ENCODE results near the gene TP53TG5. TPM values are rescaled to one million over a fixed set of nuclear protein-coding genes. Genes with fewer than 3 reads are reported as not detected.

TP53TG5 gene
- total RNA-seq, 1 experiment from 2014 or later = not detected

GRCh38 chr20:45423700-45424099 is 45.6 kb upstream of the TP53TG5 start:
- DNase-seq (ENCODE audit: low read depth, low spot score) (no peak), ATAC-seq (no peak)
- Histone ChIP-seq H3K4me1 (ENCODE audit: control insufficient read depth, insufficient read depth, low read length) (peaks cover 15% of the 10 kb centered on the region), H3K36me3 (ENCODE audit: control insufficient read depth, insufficient read depth, low read length) (peaks cover 14% of the 10 kb centered on the region), H3K9me3 (ENCODE audit: control insufficient read depth, insufficient read depth, low read depth, low read length) (no peaks in the 10 kb centered on the region), H3K27ac (ENCODE audit: low read length) (no peak overlapping the region), H3K27me3 (ENCODE audit: control insufficient read depth, insufficient read depth, low read length) (no peaks in the 10 kb centered on the region), H3K4me3 (ENCODE audit: low read depth in 2 of 2, low read length in 2 of 2) (no peak overlapping the region)
- BruUV-seq (replicated peaks) = no TSS peak
- in situ Hi-C loops (cut with HindIII; ENCODE audit: low pct_unique_long_range_greater_than_20kb, low sequenced_read_pairs) = no loop called here
- TF ChIP-seq CTCF (IDR thresholded peaks at IDR 0.05) (no peak), TCF7L2 (IDR thresholded peaks at IDR 0.05; ENCODE audit: low read depth, low read length) (no peak), SIN3A (IDR thresholded peaks at IDR 0.05; ENCODE audit: borderline replicate concordance, insufficient read depth, low read depth, low read length) (no peak), REST (IDR thresholded peaks at IDR 0.05; ENCODE audit: insufficient read depth in 1 of 2, low read depth in 2 of 2, low read length in 1 of 2) (no peak), POLR2AphosphoS5 (IDR thresholded peaks at IDR 0.05; ENCODE audit: low read depth, low read length) (no peak)
- intact Hi-C loops (cut with micrococcal nuclease; ENCODE audit: unreplicated experiment) = no loop called here
- POLR2A ChIA-PET = no interaction called here
- CTCF ChIA-PET = no interaction called here

- ATAC-seq = no peak
- H3K4me1 ChIP-seq (ENCODE audit: control insufficient read depth, insufficient read depth, low read length) = peaks cover 35% of the 10 kb centered on the region
- H3K27ac ChIP-seq (ENCODE audit: low read length) = no peak overlapping the region
- H3K36me3 ChIP-seq (ENCODE audit: control insufficient read depth, insufficient read depth, low read length) = peaks cover 14% of the 10 kb centered on the region
- no peak for DNase-seq (ENCODE audit: low read depth, low spot score)
- no peaks in the 10 kb centered on the region for H3K9me3 ChIP-seq (ENCODE audit: control insufficient read depth, insufficient read depth, low read depth, low read length)
- H3K27me3 ChIP-seq (ENCODE audit: control insufficient read depth, insufficient read depth, low read length) = no peaks in the 10 kb centered on the region
- ChIA-PET CTCF (no interaction called here), POLR2A (no interaction called here)
- in situ Hi-C loops (cut with HindIII; ENCODE audit: low pct_unique_long_range_greater_than_20kb, low sequenced_read_pairs) = no loop called here
- BruUV-seq (replicated peaks) = no TSS peak
- no peak overlapping the region for H3K4me3 ChIP-seq (ENCODE audit: low read depth in 2 of 2, low read length in 2 of 2)
- TF ChIP-seq SIN3A (IDR thresholded peaks at IDR 0.05; ENCODE audit: borderline replicate concordance, insufficient read depth, low read depth, low read length) (no peak), TCF7L2 (IDR thresholded peaks at IDR 0.05; ENCODE audit: low read depth, low read length) (no peak), POLR2AphosphoS5 (IDR thresholded peaks at IDR 0.05; ENCODE audit: low read depth, low read length) (no peak), CTCF (IDR thresholded peaks at IDR 0.05) (no peak), REST (IDR thresholded peaks at IDR 0.05; ENCODE audit: insufficient read depth in 1 of 2, low read depth in 2 of 2, low read length in 1 of 2) (no peak)
- intact Hi-C loops (cut with micrococcal nuclease; ENCODE audit: unreplicated experiment) = no loop called here
These were observed 42.0 kb upstream of the TP53TG5 start for GRCh38 chr20:45420125-45420524.

Measured in Panc1 (cell line).